ENCODE data around the gene CFAP107. TPM values are rescaled to one million over a fixed set of nuclear protein-coding genes. Genes with fewer than 3 reads are reported as not detected.
A peak's percentile ranks its signal among the peaks of the same experiment; 100 is the strongest.

CFAP107 gene
- polyA plus RNA-seq (2013, experiment 1 of 2): 0.01 TPM
- polyA plus RNA-seq (2013, experiment 2 of 2): 0.21 TPM

- Histone ChIP-seq H3K9ac (ENCODE audit: low read length) (no peak within 1 kb of the TSS), H3K79me1 (ENCODE audit: low read length) (no peaks in the 10 kb centered on the region), H3K18ac (ENCODE audit: low read length) (no peak within 1 kb of the TSS), H2BK5ac (ENCODE audit: low read length) (no peak within 1 kb of the TSS), H3K4me1 (ENCODE audit: control insufficient read depth, low read depth, low read length) (no peaks in the 10 kb centered on the region), H3K79me2 (ENCODE audit: control insufficient read depth, insufficient read depth, low read length) (no peaks in the 10 kb centered on the region), H3K4me3 (ENCODE audit: low read length) (no peak within 1 kb of the TSS), H3K56ac (ENCODE audit: low read length) (no peak within 1 kb of the TSS), H3K27me3 (ENCODE audit: insufficient read depth, low read length, poor library complexity) (no peaks in the 10 kb centered on the region), H4K5ac (ENCODE audit: low read length) (no peak within 1 kb of the TSS), H2BK120ac (ENCODE audit: low read depth, low read length) (no peak within 1 kb of the TSS), H2AK5ac (ENCODE audit: low read length) (no peak within 1 kb of the TSS), H4K8ac (ENCODE audit: low read depth, low read length) (no peak within 1 kb of the TSS), H3K36me3 (ENCODE audit: control insufficient read depth, insufficient read depth, low read length) (no peaks in the 10 kb centered on the region), H3K23ac (ENCODE audit: low read length) (no peak within 1 kb of the TSS), H3K4me2 (ENCODE audit: low read length) (no peak within 1 kb of the TSS), H2BK15ac (replicated peaks; ENCODE audit: low read depth) (no peak within 1 kb of the TSS), H3K4ac (ENCODE audit: low read depth, low read length) (no peak within 1 kb of the TSS), H3K27ac (ENCODE audit: low read depth, low read length) (no peak within 1 kb of the TSS)
- DNase-seq: peak; percentile 58
- no CpG with 5 or more reads among the region's 2 CpGs for WGBS (ENCODE audit: extremely low coverage, insufficient coverage, low lambda C conversion rate)
These were observed at the start of gene CFAP107 for GRCh38 chr1:12745992-12746323. Gene CFAP107, plus strand, starts transcription at chr1:12746200. Its CDS starts 231 bp downstream, at chr1:12746431.

- H3K56ac ChIP-seq (ENCODE audit: low read length): no peak overlapping the region
- no CpG with 5 or more reads among the region's 3 CpGs for WGBS (ENCODE audit: extremely low coverage, insufficient coverage, low lambda C conversion rate)
- H3K27ac ChIP-seq (ENCODE audit: low read depth, low read length): no peak overlapping the region
- no peak overlapping the region for H3K9ac ChIP-seq (ENCODE audit: low read length)
- H3K4me3 ChIP-seq (ENCODE audit: low read length): no peak overlapping the region
- H3K4ac ChIP-seq (ENCODE audit: low read depth, low read length): no peak overlapping the region
- H3K4me1 ChIP-seq (ENCODE audit: control insufficient read depth, low read depth, low read length): no peaks in the 10 kb centered on the region
- no peaks in the 10 kb centered on the region for H3K79me2 ChIP-seq (ENCODE audit: control insufficient read depth, insufficient read depth, low read length)
- H4K5ac ChIP-seq (ENCODE audit: low read length): no peak overlapping the region
- no peak overlapping the region for H2AK5ac ChIP-seq (ENCODE audit: low read length)
- H3K79me1 ChIP-seq (ENCODE audit: low read length): no peaks in the 10 kb centered on the region
- no peak overlapping the region for H3K18ac ChIP-seq (ENCODE audit: low read length)
- no peak overlapping the region for H3K4me2 ChIP-seq (ENCODE audit: low read length)
- H3K36me3 ChIP-seq (ENCODE audit: control insufficient read depth, insufficient read depth, low read length): no peaks in the 10 kb centered on the region
- no peak overlapping the region for H2BK120ac ChIP-seq (ENCODE audit: low read depth, low read length)
- H2BK5ac ChIP-seq (ENCODE audit: low read length): no peak overlapping the region
- H4K8ac ChIP-seq (ENCODE audit: low read depth, low read length): no peak overlapping the region
- no peak overlapping the region for H2BK15ac ChIP-seq (replicated peaks; ENCODE audit: low read depth)
- no peak for DNase-seq
- H3K23ac ChIP-seq (ENCODE audit: low read length): no peak overlapping the region
- H3K27me3 ChIP-seq (ENCODE audit: insufficient read depth, low read length, poor library complexity): no peaks in the 10 kb centered on the region
These were observed 49.3 kb upstream of the CFAP107 start for GRCh38 chr1:12696658-12697057.

- H3K4ac ChIP-seq (ENCODE audit: low read depth, low read length): no peak overlapping the region
- no peak overlapping the region for H2AK5ac ChIP-seq (ENCODE audit: low read length)
- no peak overlapping the region for H3K23ac ChIP-seq (ENCODE audit: low read length)
- no CpG with 5 or more reads among the region's 3 CpGs for WGBS (ENCODE audit: extremely low coverage, insufficient coverage, low lambda C conversion rate)
- H4K8ac ChIP-seq (ENCODE audit: low read depth, low read length): no peak overlapping the region
- no peaks in the 10 kb centered on the region for H3K4me1 ChIP-seq (ENCODE audit: control insufficient read depth, low read depth, low read length)
- H3K79me2 ChIP-seq (ENCODE audit: control insufficient read depth, insufficient read depth, low read length): no peaks in the 10 kb centered on the region
- H2BK15ac ChIP-seq (replicated peaks; ENCODE audit: low read depth): no peak overlapping the region
- H3K79me1 ChIP-seq (ENCODE audit: low read length): no peaks in the 10 kb centered on the region
- H3K56ac ChIP-seq (ENCODE audit: low read length): no peak overlapping the region
- DNase-seq: no peak
- no peak overlapping the region for H2BK120ac ChIP-seq (ENCODE audit: low read depth, low read length)
- no peaks in the 10 kb centered on the region for H3K27me3 ChIP-seq (ENCODE audit: insufficient read depth, low read length, poor library complexity)
- H2BK5ac ChIP-seq (ENCODE audit: low read length): no peak overlapping the region
- H3K27ac ChIP-seq (ENCODE audit: low read depth, low read length): no peak overlapping the region
- no peaks in the 10 kb centered on the region for H3K36me3 ChIP-seq (ENCODE audit: control insufficient read depth, insufficient read depth, low read length)
- H3K4me2 ChIP-seq (ENCODE audit: low read length): no peak overlapping the region
- no peak overlapping the region for H3K18ac ChIP-seq (ENCODE audit: low read length)
- H3K4me3 ChIP-seq (ENCODE audit: low read length): no peak overlapping the region
- H4K5ac ChIP-seq (ENCODE audit: low read length): no peak overlapping the region
- no peak overlapping the region for H3K9ac ChIP-seq (ENCODE audit: low read length)
These were observed 48.6 kb upstream of the CFAP107 start for GRCh38 chr1:12697397-12697796.

GRCh38 chr1:12703821-12704451 lies 42.1 kb upstream of the CFAP107 start:
- DNase-seq: no peak
- H3K79me2 ChIP-seq (ENCODE audit: control insufficient read depth, insufficient read depth, low read length): no peaks in the 10 kb centered on the region
- no peaks in the 10 kb centered on the region for H3K4me1 ChIP-seq (ENCODE audit: control insufficient read depth, low read depth, low read length)
- no peaks in the 10 kb centered on the region for H3K36me3 ChIP-seq (ENCODE audit: control insufficient read depth, insufficient read depth, low read length)
- H3K9ac ChIP-seq (ENCODE audit: low read length): no peak overlapping the region
- no peak overlapping the region for H3K27ac ChIP-seq (ENCODE audit: low read depth, low read length)
- H3K27me3 ChIP-seq (ENCODE audit: insufficient read depth, low read length, poor library complexity): no peaks in the 10 kb centered on the region
- no peak overlapping the region for H3K4me2 ChIP-seq (ENCODE audit: low read length)
- H2AK5ac ChIP-seq (ENCODE audit: low read length): no peak overlapping the region
- H2BK5ac ChIP-seq (ENCODE audit: low read length): no peak overlapping the region
- no peaks in the 10 kb centered on the region for H3K79me1 ChIP-seq (ENCODE audit: low read length)
- no peak overlapping the region for H3K4me3 ChIP-seq (ENCODE audit: low read length)
- H2BK15ac ChIP-seq (replicated peaks; ENCODE audit: low read depth): no peak overlapping the region
- no peak overlapping the region for H3K56ac ChIP-seq (ENCODE audit: low read length)
- no peak overlapping the region for H3K4ac ChIP-seq (ENCODE audit: low read depth, low read length)
- no peak overlapping the region for H4K5ac ChIP-seq (ENCODE audit: low read length)
- no peak overlapping the region for H3K18ac ChIP-seq (ENCODE audit: low read length)
- WGBS (ENCODE audit: extremely low coverage, insufficient coverage, low lambda C conversion rate): no CpG with 5 or more reads among the region's 6 CpGs
- no peak overlapping the region for H4K8ac ChIP-seq (ENCODE audit: low read depth, low read length)
- H3K23ac ChIP-seq (ENCODE audit: low read length): no peak overlapping the region
- H2BK120ac ChIP-seq (ENCODE audit: low read depth, low read length): no peak overlapping the region

- Histone ChIP-seq H3K4me3 (ENCODE audit: low read length) (no peak overlapping the region), H3K4me2 (ENCODE audit: low read length) (no peak overlapping the region), H3K9ac (ENCODE audit: low read length) (no peak overlapping the region), H3K36me3 (ENCODE audit: control insufficient read depth, insufficient read depth, low read length) (no peaks in the 10 kb centered on the region), H3K27me3 (ENCODE audit: insufficient read depth, low read length, poor library complexity) (no peaks in the 10 kb centered on the region), H3K79me1 (ENCODE audit: low read length) (no peaks in the 10 kb centered on the region), H4K8ac (ENCODE audit: low read depth, low read length) (no peak overlapping the region), H2BK5ac (ENCODE audit: low read length) (no peak overlapping the region), H3K27ac (ENCODE audit: low read depth, low read length) (no peak overlapping the region), H3K23ac (ENCODE audit: low read length) (no peak overlapping the region), H2BK120ac (ENCODE audit: low read depth, low read length) (no peak overlapping the region), H3K56ac (ENCODE audit: low read length) (no peak overlapping the region), H3K4ac (ENCODE audit: low read depth, low read length) (no peak overlapping the region), H3K4me1 (ENCODE audit: control insufficient read depth, low read depth, low read length) (no peaks in the 10 kb centered on the region), H2AK5ac (ENCODE audit: low read length) (no peak overlapping the region), H4K5ac (ENCODE audit: low read length) (no peak overlapping the region), H3K18ac (ENCODE audit: low read length) (no peak overlapping the region), H2BK15ac (replicated peaks; ENCODE audit: low read depth) (no peak overlapping the region), H3K79me2 (ENCODE audit: control insufficient read depth, insufficient read depth, low read length) (no peaks in the 10 kb centered on the region)
- no CpG with 5 or more reads among the region's 3 CpGs for WGBS (ENCODE audit: extremely low coverage, insufficient coverage, low lambda C conversion rate)
- no peak for DNase-seq
These were observed 39.9 kb upstream of the CFAP107 start for GRCh38 chr1:12706061-12706460.
